ENCODE data around the gene IFNGR2.

- TF ChIP-seq, protein P1, sequence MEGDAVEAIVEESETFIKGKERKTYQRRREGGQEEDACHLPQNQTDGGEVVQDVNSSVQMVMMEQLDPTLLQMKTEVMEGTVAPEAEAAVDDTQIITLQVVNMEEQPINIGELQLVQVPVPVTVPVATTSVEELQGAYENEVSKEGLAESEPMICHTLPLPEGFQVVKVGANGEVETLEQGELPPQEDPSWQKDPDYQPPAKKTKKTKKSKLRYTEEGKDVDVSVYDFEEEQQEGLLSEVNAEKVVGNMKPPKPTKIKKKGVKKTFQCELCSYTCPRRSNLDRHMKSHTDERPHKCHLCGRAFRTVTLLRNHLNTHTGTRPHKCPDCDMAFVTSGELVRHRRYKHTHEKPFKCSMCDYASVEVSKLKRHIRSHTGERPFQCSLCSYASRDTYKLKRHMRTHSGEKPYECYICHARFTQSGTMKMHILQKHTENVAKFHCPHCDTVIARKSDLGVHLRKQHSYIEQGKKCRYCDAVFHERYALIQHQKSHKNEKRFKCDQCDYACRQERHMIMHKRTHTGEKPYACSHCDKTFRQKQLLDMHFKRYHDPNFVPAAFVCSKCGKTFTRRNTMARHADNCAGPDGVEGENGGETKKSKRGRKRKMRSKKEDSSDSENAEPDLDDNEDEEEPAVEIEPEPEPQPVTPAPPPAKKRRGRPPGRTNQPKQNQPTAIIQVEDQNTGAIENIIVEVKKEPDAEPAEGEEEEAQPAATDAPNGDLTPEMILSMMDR (IDR thresholded peaks at IDR 0.05; ENCODE audit: borderline replicate concordance, extremely low read depth, low read length, poor library complexity, severe bottlenecking), result no peak
- no peak for TF ChIP-seq EZH2 (IDR thresholded peaks at IDR 0.05; ENCODE audit: borderline replicate concordance, low read depth, low read length, severe bottlenecking)
These were observed 34.6 kb upstream of the IFNGR2 start for GRCh38 chr21:33368576-33368975.

Data from DND-41 (cell line).